Cardiac muscle cell (in vitro differentiated cells and primary cell): Measurements from ENCODE around the gene KRT15. TPM values are rescaled to one million over a fixed set of nuclear protein-coding genes. Genes with fewer than 3 reads are reported as not detected.

Source experiments
- DNase-seq, 2 donors: peaks; one replicate each; pipeline versions ENCODE4 v3.0.0 to v3.0.0-alpha.2; 2010 to 2017; ENCODE audit warnings: low read depth in 1 of 2, low spot score in 1 of 2
- H3K27ac ChIP-seq: fragments of 200-600 bp; sonication (generic); 2 replicates; pipeline ENCODE4 v1.5.1; 2016
- H3K27me3 ChIP-seq: fragments of 200-600 bp; sonication (generic); 2 replicates; pipeline ENCODE4 v1.6.0; 2016; ENCODE audit warnings: control low read depth
- H3K36me3 ChIP-seq: fragments of 200-600 bp; sonication (generic); 2 replicates; pipeline ENCODE4 v1.5.1; 2016; ENCODE audit warnings: control low read depth
- H3K4me1 ChIP-seq: fragments of 200-600 bp; sonication (generic); 2 replicates; pipeline ENCODE4 v1.8.1; 2017; ENCODE audit warnings: low read depth, mild to moderate bottlenecking, mixed run types
- H3K4me3 ChIP-seq: fragments of 200-600 bp; sonication (generic); 2 replicates; pipeline ENCODE4 v1.5.1; 2016; ENCODE audit warnings: mild to moderate bottlenecking
- H3K9me3 ChIP-seq: fragments of 200-600 bp; sonication (generic); 2 replicates; pipeline ENCODE4 v1.5.1; 2017; ENCODE audit warnings: low read depth, mild to moderate bottlenecking, control low read depth
- polyA plus RNA-seq: library from polyadenylated mRNA; unstranded; fragments of >200 nt; fragmentation: Nextera tagmentation; extraction: Ambion mirVana; gene quantifications from 2 replicates; pipeline ENCODE4 v1.2.1, GENCODE V29; 2016
- total RNA-seq: library from RNA; depleted of rRNA; stranded (reverse); fragments of >200 nt; gene quantifications from 2 replicates; pipeline ENCODE4 v1.2.3, GENCODE V29; 2016
- TF ChIP-seq, protein P1 (sequence below): IDR thresholded peaks from 2 replicates; pipeline ENCODE4 v1.5.1; 2012; ENCODE audit warnings: low read depth, mild to moderate bottlenecking, low read length

The KRT15 gene
- total and polyA plus RNA-seq, 2 experiments from 2014 or later: 0.09 TPM; not detected in 1

DNA sequence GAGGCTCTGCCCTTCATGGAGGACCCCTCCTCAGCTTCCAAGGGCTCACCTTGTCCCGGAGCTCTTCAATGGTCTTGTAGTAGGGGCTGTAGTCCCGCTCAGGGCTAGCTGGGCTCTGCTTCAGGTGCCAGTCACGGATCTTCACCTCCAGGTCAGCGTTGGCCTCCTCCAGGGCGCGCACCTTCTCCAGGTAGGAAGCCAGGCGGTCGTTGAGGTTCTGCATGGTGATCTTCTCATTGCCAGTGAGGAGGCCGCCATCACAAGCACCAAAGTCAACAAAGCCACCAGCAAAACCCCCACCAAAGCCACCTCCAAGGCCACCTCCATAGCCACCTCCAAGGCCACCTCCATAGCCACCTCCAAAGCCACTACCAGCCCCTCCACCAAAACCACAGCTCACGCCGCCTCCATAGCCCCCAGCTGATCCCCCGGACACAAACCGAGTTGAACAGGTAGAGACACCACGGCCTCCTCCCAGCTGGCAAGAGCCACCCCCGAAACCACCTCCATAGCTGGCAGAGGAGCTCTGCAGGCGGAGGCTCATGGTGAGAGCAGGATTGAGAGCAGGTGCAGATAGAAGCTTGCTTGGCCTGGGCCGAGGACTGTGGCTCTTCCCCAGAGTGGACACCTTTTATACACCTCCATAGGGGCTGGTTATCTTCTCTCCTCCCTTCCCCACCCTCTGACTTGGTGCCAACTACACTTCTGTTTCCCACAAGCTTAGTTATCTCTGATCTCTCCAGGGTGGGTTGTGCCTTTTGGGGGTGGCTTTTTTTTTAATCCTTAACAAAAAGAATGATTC is 13.5 kb downstream of the KRT15 start, which contains the start of gene KRT13:
KRT13 (minus strand) TSS at position 606 of the 802 bp plus-strand sequence; CDS start at position 544, 62 bp downstream.
- H3K27ac ChIP-seq: no peak within 1 kb of the TSS

DNA sequence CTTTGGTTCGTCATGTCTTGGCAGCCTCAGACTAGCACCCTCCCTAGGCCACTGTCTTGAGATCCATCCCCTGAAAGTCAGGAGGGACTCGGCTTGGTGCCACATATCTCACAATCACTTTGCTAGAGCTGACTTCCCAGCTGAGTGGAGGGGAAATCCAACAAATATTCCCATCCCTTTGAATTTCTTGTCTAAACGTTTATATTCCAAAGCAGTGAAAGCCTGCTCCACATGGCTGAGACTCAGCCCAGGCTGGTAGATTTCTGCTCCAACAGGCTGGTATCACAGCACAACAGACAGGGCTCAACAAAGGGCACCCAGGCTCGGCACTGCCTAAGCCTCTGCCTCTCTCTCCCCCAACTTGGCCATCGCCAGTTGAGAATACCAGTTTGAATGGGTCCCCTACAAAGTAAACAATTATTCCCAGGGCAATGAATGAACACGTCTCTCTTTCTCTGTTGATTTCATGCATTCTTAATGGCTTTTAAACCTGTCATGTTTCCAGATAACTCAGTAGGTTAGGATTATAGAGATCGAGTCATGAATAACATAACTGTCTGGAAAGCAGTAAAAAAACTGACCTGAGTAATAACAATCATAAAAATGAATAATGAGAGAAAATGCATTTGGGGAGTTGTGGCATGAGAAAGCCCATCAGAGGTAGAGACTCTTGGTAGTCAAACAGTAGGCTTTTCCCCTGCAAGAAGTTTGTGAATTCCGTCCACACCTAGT is 14.3 kb downstream of the KRT15 start:
- TF ChIP-seq, protein P1, sequence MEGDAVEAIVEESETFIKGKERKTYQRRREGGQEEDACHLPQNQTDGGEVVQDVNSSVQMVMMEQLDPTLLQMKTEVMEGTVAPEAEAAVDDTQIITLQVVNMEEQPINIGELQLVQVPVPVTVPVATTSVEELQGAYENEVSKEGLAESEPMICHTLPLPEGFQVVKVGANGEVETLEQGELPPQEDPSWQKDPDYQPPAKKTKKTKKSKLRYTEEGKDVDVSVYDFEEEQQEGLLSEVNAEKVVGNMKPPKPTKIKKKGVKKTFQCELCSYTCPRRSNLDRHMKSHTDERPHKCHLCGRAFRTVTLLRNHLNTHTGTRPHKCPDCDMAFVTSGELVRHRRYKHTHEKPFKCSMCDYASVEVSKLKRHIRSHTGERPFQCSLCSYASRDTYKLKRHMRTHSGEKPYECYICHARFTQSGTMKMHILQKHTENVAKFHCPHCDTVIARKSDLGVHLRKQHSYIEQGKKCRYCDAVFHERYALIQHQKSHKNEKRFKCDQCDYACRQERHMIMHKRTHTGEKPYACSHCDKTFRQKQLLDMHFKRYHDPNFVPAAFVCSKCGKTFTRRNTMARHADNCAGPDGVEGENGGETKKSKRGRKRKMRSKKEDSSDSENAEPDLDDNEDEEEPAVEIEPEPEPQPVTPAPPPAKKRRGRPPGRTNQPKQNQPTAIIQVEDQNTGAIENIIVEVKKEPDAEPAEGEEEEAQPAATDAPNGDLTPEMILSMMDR: no peak
- H3K9me3 ChIP-seq: no peaks in the 10 kb centered on the region
- no peak overlapping the region for H3K4me3 ChIP-seq
- H3K36me3 ChIP-seq: no peaks in the 10 kb centered on the region
- H3K27me3 ChIP-seq: no peaks in the 10 kb centered on the region
- H3K27ac ChIP-seq: no peak overlapping the region
- DNase-seq: no peak
- no peaks in the 10 kb centered on the region for H3K4me1 ChIP-seq

More for the DNA sequence above, 13.5 kb downstream of the KRT15 start, which contains the start of gene KRT13:
- H3K9me3 ChIP-seq: no peaks in the 10 kb centered on the region
- no peak for DNase-seq
- H3K27me3 ChIP-seq: no peaks in the 10 kb centered on the region
- H3K4me1 ChIP-seq: no peaks in the 10 kb centered on the region
- TF ChIP-seq, protein P1: no peak
- no peak within 1 kb of the TSS for H3K4me3 ChIP-seq
- no peaks in the 10 kb centered on the region for H3K36me3 ChIP-seq

DNA sequence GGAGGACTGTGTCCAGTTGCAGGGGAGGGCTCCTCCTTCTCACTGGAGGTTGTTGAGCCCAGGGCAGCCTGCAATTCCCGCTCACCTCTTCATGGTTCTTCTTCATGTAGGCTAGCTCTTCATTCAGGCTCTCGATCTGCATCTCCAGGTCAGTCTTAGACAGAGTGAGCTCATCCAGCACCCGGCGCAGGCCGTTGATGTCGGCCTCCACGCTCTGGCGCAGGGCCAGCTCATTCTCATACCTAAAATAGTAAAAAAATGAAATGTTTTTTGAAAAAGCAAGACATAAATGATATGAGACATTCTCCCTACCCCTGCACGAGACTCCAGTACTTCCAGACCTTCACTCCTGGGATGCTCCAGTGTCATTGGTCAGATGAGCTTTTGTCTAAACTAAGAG is 15.5 kb downstream of the KRT15 start:
- Histone ChIP-seq H3K36me3 (no peaks in the 10 kb centered on the region), H3K27me3 (no peaks in the 10 kb centered on the region), H3K9me3 (no peaks in the 10 kb centered on the region), H3K4me1 (no peaks in the 10 kb centered on the region), H3K27ac (no peak overlapping the region), H3K4me3 (no peak overlapping the region)
- DNase-seq: no peak
- TF ChIP-seq, protein P1: no peak

DNA sequence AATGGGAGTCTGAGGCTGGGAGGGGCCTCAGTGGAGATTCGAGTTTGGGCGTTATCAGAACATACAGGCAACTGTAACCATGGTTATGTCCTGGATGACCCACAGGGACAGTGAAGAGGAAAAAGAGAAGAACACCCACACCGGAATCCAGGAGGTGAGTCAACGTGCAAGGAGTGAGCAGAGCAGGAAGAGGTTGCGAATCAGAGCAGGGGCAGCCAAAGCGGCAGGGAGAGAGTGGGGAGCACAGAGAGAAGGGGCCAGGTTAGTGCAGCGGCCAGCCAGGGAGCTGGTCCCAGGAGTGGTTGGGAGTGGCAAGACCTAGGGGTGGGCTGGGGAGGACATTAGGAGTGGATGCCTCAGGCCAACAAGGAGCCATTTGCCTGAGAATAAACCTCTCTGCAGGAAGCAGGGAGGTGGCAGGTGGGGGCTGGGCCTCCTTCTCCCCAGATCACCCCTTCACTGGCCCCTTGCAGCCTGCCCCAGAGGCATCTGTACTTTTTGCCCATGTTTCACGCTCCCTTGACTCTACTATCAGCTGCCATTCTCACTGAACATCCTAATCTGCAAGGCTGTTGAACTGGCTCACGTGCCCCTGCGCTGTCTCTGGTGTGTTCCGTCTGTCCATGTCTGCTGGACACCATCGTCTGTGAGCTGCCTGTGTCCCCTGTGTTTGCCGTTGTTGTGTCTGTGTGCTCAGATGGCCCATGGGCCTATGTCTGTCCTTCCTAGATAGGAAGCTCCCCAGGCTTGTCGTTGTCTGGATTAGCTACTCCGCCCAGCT is 18.4 kb downstream of the KRT15 start:
- TF ChIP-seq, protein P1: no peak
- Histone ChIP-seq H3K4me3 (no peak overlapping the region), H3K27ac (no peak overlapping the region), H3K4me1 (no peaks in the 10 kb centered on the region), H3K27me3 (no peaks in the 10 kb centered on the region), H3K9me3 (no peaks in the 10 kb centered on the region), H3K36me3 (no peaks in the 10 kb centered on the region)
- DNase-seq: peak in 1 of 2 donors; percentile 41

DNA sequence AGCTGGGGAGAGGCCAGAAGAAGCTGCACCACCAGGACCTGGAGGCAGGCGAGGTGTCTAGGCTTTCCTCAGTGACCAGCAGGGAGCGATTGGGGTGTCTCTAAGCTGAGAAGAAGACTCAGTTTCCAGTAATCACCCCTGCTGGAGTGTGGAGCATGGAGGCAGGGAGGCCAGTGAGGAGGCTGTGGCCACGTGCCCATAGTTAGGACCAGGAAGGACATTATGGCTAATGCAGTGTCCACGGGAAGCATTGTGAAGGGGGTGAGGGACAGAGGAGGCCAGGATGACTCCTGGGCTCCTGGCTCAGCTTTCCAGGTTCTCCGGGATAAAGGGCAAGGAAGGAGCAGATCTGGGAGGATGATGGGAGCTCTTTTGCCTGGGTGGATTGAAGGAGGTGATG is 19.0 kb downstream of the KRT15 start:
- Histone ChIP-seq H3K27ac (no peak overlapping the region), H3K4me3 (no peak overlapping the region), H3K36me3 (no peaks in the 10 kb centered on the region), H3K9me3 (no peaks in the 10 kb centered on the region), H3K4me1 (no peaks in the 10 kb centered on the region), H3K27me3 (no peaks in the 10 kb centered on the region)
- TF ChIP-seq, protein P1: no peak
- DNase-seq: no peak
